Lower leg skin (tissue), 3 donors: ENCODE data around the gene UTF1.

Source experiments
- POLR2A ChIP-seq, 2 donors: fragments of 450-650 bp; IDR thresholded peaks; one replicate each; pipeline ENCODE4 v1.6.1; 2016 to 2017; ENCODE audit warnings: antibody characterized with exemption in 2 of 2, mild to moderate bottlenecking in 1 of 2, moderate library complexity in 1 of 2
- TF ChIP-seq, protein P1 (sequence below), 3 donors: fragments of 450-650 bp; IDR thresholded peaks; one replicate each; pipeline ENCODE4 v1.5.1; 2016; ENCODE audit warnings: antibody characterized with exemption in 3 of 3, mild to moderate bottlenecking in 3 of 3, moderate library complexity in 2 of 3

DNA sequence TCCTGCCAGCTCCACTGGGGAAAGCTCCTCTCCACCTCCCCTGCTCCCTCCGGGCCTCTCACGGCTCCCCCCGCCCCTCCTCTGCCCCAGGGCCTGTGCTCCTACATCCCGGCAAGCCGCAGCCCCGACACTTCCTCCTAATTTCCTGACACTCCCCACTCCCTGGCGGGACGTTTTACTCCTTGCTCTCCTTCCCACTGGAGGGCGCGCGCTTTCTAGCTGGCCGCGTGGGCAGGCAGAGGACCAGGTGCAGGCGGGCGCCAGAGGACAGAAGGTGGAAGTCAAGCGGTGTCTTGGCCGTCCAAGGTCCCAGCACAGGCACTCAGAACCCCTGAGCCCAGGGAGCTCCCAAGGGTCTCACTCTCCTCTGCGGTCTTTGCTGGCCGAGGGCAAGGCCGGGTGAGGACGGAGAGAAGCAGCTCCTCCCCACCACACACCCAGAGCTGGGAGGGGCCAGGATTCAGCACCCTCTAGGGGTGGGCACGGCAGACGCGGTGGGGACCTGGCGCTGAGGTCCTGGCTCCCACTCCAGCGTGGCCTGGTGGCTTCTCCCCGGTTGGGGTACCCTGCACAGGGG is 27.6 kb downstream of the UTF1 start:
- TF ChIP-seq, protein P1, sequence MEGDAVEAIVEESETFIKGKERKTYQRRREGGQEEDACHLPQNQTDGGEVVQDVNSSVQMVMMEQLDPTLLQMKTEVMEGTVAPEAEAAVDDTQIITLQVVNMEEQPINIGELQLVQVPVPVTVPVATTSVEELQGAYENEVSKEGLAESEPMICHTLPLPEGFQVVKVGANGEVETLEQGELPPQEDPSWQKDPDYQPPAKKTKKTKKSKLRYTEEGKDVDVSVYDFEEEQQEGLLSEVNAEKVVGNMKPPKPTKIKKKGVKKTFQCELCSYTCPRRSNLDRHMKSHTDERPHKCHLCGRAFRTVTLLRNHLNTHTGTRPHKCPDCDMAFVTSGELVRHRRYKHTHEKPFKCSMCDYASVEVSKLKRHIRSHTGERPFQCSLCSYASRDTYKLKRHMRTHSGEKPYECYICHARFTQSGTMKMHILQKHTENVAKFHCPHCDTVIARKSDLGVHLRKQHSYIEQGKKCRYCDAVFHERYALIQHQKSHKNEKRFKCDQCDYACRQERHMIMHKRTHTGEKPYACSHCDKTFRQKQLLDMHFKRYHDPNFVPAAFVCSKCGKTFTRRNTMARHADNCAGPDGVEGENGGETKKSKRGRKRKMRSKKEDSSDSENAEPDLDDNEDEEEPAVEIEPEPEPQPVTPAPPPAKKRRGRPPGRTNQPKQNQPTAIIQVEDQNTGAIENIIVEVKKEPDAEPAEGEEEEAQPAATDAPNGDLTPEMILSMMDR (IDR thresholded peaks at IDR 0.05) = no peak
- TF ChIP-seq POLR2A (IDR thresholded peaks at IDR 0.05) = no peak
